ENCODE results near the gene NUCKS1. TPM values are rescaled to one million over a fixed set of nuclear protein-coding genes. Genes with fewer than 3 reads are reported as not detected.

Gene NUCKS1
- polyA plus RNA-seq, 3 donors = 4.2 to 4.9 (median 4.2) TPM

DNA sequence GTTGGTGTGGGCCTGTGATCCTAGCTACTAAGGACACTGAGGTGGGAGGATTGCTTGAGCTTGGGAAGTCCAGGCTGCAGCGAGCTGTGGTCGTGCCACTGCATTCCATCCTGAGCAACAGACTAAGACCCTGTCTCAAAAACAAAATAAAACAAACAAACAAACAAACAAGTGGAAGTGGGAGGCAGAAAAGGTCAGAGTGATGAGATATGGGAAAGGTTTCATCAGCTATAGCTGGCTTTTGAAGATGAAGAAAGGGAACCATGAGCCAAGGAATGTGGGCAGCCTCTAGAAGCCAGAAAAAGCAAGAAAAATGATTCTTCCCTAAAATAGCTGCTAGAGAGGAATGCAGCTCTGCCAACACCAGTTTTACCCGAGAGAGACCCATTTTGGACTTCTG, 10.6 kb upstream of the NUCKS1 start:
- Histone ChIP-seq H4K20me1 (ENCODE audit: insufficient read depth, low read length) (no peaks in the 10 kb centered on the region), H3K9me3 (replicated peaks in 1 of 2; ENCODE audit: control insufficient read depth in 1 of 2, insufficient read depth in 1 of 2, low read length in 2 of 2) (no peaks in the 10 kb centered on the region), H3K27ac (ENCODE audit: low read depth in 1 of 2, low read length in 2 of 2) (no peak overlapping the region), H3K36me3 (replicated peaks in 1 of 2; ENCODE audit: control insufficient read depth in 1 of 2, insufficient read depth in 2 of 2, low read length in 2 of 2) (peaks cover 0 to 6% of the 10 kb centered on the region in 2 donors), H3K4me2 (replicated peaks; ENCODE audit: extremely low read depth, low read length, poor library complexity, severe bottlenecking) (no peak overlapping the region), H3K9ac (ENCODE audit: insufficient read depth, low read length, poor library complexity, severe bottlenecking) (no peak overlapping the region), H3K79me2 (ENCODE audit: insufficient read depth, low read length) (no peaks in the 10 kb centered on the region), H3K4me3 (replicated peaks in 1 of 3; ENCODE audit: low read depth in 2 of 3, low read length in 3 of 3) (no peak overlapping the region), H2AFZ (ENCODE audit: insufficient read depth, low read depth, low read length, poor library complexity, severe bottlenecking) (no peak overlapping the region), H3K27me3 (ENCODE audit: control insufficient read depth in 2 of 2, insufficient read depth in 2 of 2, low read length in 2 of 2) (no peaks in the 10 kb centered on the region), H3K4me1 (ENCODE audit: control insufficient read depth in 1 of 2, insufficient read depth in 2 of 2, low read length in 2 of 2) (no peaks in the 10 kb centered on the region)
- DNase-seq = no peak
- Mint-ChIP-seq H3K36me3 (peaks cover 6 to 24% of the 10 kb centered on the region in 2 donors), H3K27ac (no peak overlapping the region), H3K4me1 (no peaks in the 10 kb centered on the region), H3K4me3 (no peak overlapping the region), H3K27me3 (ENCODE audit: low read depth in 3 of 3) (peaks cover 0 to 2% (median 0%) of the 10 kb centered on the region in 3 donors), H3K9me3 (no peaks in the 10 kb centered on the region)
- TF ChIP-seq, protein P1, sequence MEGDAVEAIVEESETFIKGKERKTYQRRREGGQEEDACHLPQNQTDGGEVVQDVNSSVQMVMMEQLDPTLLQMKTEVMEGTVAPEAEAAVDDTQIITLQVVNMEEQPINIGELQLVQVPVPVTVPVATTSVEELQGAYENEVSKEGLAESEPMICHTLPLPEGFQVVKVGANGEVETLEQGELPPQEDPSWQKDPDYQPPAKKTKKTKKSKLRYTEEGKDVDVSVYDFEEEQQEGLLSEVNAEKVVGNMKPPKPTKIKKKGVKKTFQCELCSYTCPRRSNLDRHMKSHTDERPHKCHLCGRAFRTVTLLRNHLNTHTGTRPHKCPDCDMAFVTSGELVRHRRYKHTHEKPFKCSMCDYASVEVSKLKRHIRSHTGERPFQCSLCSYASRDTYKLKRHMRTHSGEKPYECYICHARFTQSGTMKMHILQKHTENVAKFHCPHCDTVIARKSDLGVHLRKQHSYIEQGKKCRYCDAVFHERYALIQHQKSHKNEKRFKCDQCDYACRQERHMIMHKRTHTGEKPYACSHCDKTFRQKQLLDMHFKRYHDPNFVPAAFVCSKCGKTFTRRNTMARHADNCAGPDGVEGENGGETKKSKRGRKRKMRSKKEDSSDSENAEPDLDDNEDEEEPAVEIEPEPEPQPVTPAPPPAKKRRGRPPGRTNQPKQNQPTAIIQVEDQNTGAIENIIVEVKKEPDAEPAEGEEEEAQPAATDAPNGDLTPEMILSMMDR (IDR thresholded peaks at IDR 0.05) = no peak
- no CpG with 5 or more reads among the region's 3 CpGs for WGBS (ENCODE audit: insufficient coverage)
- intact Hi-C loops (cut with micrococcal nuclease) = no loop called here

GRCh38 chr1:205756552-205756951, 6.6 kb upstream of the NUCKS1 start:
- intact Hi-C loops (cut with micrococcal nuclease) = no loop called here
- Histone ChIP-seq H4K20me1 (ENCODE audit: insufficient read depth, low read length) (no peaks in the 10 kb centered on the region), H3K36me3 (replicated peaks in 1 of 2; ENCODE audit: control insufficient read depth in 1 of 2, insufficient read depth in 2 of 2, low read length in 2 of 2) (no peaks in the 10 kb centered on the region), H3K79me2 (ENCODE audit: insufficient read depth, low read length) (no peaks in the 10 kb centered on the region), H2AFZ (ENCODE audit: insufficient read depth, low read depth, low read length, poor library complexity, severe bottlenecking) (no peak overlapping the region), H3K27me3 (ENCODE audit: control insufficient read depth in 2 of 2, insufficient read depth in 2 of 2, low read length in 2 of 2) (no peaks in the 10 kb centered on the region), H3K9me3 (replicated peaks in 1 of 2; ENCODE audit: control insufficient read depth in 1 of 2, insufficient read depth in 1 of 2, low read length in 2 of 2) (no peaks in the 10 kb centered on the region), H3K9ac (ENCODE audit: insufficient read depth, low read length, poor library complexity, severe bottlenecking) (no peak overlapping the region), H3K27ac (ENCODE audit: low read depth in 1 of 2, low read length in 2 of 2) (no peak overlapping the region), H3K4me3 (replicated peaks in 1 of 3; ENCODE audit: low read depth in 2 of 3, low read length in 3 of 3) (no peak overlapping the region), H3K4me1 (ENCODE audit: control insufficient read depth in 1 of 2, insufficient read depth in 2 of 2, low read length in 2 of 2) (no peaks in the 10 kb centered on the region), H3K4me2 (replicated peaks; ENCODE audit: extremely low read depth, low read length, poor library complexity, severe bottlenecking) (no peak overlapping the region)
- TF ChIP-seq, protein P1 (IDR thresholded peaks at IDR 0.05) = no peak
- no CpG with 5 or more reads among the region's 3 CpGs for WGBS (ENCODE audit: insufficient coverage)
- H3K9me3 Mint-ChIP-seq = no peaks in the 10 kb centered on the region
- DNase-seq = no peak
- no peak overlapping the region for H3K4me3 Mint-ChIP-seq
- no peaks in the 10 kb centered on the region for H3K4me1 Mint-ChIP-seq
- H3K36me3 Mint-ChIP-seq = peaks cover 3 to 13% of the 10 kb centered on the region in 2 donors
- H3K27ac Mint-ChIP-seq = no peak overlapping the region
- peaks cover 2 to 6% (median 2%) of the 10 kb centered on the region in 3 donors for H3K27me3 Mint-ChIP-seq (ENCODE audit: low read depth in 3 of 3)
